NCI-H460 (cell line): ENCODE measurements around the gene FAM163A. TPM values are rescaled to one million over a fixed set of nuclear protein-coding genes. Genes with fewer than 3 reads are reported as not detected.
"Not testable (repeated sequence)": the region's sequence is repeated elsewhere in the genome, so short reads cannot be mapped to it uniquely, and the experiment has no call there.

Experiments
- DNase-seq: peaks from one replicate; pipeline ENCODE4 v3.0.0-alpha.2; 2016; ENCODE audit warnings: low read depth; ENCODE audit errors: extremely low read depth
- total RNA-seq: library from RNA; depleted of rRNA; stranded (reverse); fragments of >200 nt; shearing (Covaris generic); gene quantifications from 2 replicates; pipeline ENCODE4 v1.2.3, GENCODE V29; 2014; rRNA removed

FAM163A gene
- total RNA-seq, 1 experiment from 2014 or later, result 0.17 TPM

DNA sequence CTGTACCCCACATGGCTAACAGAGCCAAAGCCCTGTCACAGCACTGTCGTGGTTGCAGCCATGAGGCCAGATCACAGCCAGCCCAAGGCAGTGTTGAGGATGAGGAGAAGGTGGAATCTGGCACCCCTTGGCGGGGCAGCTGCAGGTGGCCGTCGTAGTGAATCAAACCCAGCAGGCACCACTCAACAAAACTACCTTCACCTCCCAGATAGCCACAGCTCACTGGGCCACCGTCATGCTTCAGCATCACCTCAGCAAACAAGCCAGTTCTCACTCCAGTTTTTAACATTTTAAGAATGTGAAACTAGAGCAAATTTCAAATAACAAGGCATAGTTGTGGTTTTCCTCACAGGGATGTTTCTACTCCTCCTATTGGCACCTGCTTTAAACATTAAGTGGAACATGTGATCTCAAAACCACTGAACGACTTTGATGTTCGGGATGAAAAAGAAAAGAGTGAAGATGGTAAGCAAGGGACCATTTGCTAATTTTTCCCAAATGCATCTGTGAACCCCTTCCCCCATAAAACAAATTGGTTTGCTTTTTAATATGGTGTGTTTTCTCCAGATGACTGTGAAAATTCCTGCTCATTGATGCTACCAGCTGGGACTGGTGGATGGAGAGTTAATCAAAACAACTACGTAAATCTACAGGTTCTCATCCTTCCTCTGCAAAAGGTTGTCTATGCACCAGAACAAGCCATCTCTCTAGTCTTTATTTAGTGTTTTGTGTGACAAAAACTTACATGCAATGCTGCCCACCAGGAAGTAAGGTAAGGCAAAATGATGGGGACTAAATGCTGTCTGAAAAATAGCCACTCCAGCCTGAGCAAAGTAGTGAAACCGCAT is 89.0 kb downstream of the FAM163A start:
- no peak for DNase-seq

DNA sequence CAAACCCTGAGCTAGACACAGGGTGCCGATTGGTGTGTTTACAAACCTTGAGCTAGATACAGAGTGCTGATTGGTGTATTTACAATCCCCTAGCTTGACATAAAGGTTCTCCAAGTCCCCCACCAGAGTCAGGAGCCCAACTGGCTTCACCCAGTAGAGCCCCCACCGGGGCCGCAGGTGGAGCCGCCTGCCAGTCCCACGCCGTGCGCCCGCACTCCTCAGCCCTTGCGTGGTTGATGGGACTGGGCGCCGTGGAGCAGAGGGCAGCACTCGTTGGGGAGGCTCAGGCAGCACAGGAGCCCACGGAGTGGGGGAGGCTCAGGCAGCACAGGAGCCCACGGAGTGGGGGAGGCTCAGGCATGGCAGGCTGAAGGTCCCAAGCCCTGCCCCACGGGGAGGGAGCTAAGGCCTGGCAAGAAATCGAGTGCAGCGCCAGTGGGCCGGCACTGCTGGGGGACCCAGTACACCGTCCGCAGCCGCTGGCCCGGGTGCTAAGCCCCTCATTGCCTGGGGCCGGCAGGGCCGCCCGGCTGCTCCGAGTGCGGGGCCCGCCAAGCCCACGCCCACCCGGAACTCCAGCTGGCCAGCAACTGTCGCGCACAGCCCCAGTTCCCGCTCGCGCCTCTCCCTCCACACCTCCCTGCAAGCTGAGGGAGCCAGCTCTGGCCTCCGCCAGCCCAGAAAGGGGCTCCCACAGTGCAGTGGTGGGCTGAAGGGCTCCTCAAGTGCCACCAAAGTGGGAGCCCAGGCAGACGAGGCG is 93.8 kb downstream of the FAM163A start:
- not testable (repeated sequence) for DNase-seq

DNA sequence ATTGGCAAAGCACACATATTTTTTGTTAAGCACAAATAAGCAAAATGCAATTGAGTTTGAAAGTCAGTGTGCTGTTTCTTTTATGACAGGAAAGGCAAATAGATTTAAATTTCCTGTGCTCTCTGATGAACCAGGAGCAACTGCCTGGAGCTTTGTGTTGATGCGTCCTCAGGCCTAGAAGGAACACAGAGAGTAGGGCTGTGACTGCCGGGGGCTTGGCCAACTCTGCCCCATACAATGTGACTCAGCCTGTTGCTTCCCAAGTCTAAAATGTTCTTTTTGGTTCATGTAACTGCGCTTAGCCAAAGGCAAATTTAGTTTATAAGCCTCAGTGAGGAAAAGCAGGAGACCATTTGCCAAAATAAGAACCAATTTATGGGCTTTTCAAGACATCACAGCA is 97.0 kb downstream of the FAM163A start:
- no peak for DNase-seq

DNA sequence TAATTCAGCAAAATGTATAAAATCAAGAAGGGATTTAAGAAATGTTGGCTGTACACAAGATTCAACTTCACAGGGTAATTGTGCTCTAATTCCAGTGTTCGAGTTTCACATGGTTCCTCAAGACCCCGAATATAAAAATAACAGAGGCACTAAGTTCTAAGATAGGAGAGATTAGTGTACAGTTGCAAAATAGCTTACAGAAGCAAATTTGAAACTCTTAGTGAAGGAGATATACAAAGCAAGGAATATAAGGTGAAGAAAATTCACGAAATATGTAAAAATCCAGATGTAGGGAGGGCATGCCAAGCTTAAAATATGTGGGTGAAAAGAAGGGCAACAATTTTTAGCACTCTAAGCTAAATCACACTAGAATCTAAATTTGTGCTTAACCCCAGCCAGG is 105.1 kb downstream of the FAM163A start:
- DNase-seq, result no peak

DNA sequence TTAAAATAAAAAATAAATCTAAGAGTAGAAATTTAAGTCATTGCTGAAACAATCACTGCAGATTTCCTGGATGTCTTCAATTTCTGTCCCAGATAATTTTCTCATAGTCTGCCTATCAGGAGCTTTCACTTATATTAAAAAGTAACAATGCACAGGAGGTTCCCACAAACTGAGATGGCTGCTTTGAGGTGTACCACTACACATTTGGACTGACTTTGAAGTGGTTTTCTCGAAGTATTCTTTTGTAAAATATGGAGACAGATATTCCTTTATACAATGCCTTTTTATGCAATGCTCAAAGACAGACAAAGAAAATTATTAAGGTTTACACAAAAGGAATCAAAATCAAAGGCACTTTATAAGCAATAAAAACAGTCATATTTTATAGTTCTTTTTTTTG is 110.0 kb downstream of the FAM163A start:
- DNase-seq, result no peak

DNA sequence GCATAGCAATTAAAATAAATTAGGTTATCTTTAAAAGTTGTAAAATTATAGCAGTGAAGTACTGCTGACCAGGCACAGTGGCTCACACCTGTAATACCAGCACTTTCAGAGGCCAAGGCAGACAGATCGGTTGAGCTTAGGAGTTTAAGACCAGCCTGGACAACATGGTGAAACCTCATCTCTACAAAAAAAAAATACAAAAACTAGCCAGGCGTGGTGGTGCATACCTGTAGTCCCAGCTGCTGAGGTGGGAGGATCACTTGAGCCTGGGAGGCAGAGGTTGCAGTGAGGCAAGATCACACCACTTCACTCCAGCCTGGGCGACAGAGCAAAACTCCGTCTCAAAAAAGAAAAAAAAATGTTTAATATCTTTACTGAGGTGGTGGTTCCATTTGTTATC is 112.7 kb downstream of the FAM163A start:
- not testable (repeated sequence) for DNase-seq

DNA sequence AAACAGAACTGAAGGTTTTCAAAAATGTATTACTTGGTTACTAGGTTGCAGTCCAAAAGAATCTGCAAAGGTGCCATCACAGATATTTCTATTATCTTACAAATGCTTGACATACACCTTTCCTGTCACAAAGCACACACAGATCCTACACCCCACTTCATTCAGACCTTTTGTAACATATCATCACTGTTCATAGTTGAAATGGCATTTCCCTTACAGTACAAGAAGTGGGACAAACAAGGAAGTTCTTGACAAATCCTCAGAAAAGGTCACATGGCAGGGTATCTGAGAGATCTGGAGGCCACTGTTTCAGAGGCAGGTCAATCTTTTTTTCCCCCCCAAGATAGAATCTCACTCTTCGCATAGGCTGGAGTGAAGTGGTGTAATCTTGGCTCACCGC is 113.2 kb downstream of the FAM163A start:
- DNase-seq, result no peak

DNA sequence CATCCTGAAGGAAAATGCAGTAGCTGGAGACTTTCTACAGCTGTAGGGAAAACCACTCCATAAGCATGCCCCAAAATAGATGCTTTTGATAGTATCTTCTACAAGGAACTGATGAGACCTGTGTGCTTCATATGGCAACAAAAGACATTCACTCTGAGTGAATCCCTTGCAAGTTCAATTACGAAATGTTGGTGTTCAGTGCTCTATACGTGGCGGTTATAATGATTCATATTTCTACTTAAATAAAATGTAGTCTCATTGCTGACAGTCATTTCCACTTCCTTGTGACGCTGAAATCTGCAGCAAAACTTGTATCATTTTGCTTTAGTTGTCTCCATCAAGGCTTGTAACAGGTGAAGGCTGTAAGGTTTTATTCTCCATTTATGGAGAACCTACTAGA is 113.9 kb downstream of the FAM163A start:
- DNase-seq, result no peak

DNA sequence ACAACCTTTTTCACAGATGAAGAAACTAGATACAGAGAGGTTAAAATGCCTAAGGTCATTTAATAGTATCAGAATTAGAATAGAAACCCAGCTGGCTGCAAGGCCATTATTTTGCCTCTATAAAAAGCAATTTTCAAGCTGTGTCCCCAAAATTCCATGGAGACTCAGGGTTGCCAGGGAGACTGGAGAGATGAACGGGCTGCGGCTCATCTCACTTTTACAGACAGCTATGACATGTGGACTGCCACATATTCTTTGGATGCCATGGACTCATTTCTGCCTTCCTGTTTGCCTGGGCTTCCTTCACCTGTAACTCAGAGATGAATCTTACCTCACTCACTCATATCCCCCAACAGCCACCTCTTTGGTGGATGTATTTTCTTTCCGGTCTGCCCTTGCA is 117.6 kb downstream of the FAM163A start:
- DNase-seq, result no peak

DNA sequence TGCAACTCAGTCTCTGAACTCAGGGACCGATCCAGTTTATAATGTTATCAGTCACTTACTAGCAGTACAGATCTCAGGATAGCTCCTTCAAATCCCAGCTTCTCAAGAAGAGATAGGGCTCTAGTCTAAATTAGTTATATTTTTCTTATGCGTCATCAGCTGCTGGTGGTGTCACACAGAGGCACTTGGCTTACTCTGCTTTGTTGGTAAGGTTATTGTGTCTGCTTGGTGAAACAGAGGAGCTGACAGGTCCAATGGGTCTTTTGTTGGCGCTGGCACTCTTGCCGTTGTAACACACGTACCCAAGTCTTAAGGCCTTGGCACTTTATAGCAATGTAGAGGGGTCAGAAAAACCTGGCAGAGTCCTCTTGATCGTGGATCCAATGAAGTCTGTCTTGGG is 122.3 kb downstream of the FAM163A start:
- no peak for DNase-seq

Other genes starting within 250 kb of the FAM163A start
- not detected in 2 replicates for gene NPHS2, start 167.3 kb upstream of the FAM163A start, total RNA-seq
- gene TDRD5, start 151.5 kb upstream of the FAM163A start, total RNA-seq, result 0.10 and 0.14 TPM in 2 replicates
- 106 and 122 TPM in 2 replicates for gene TOR1AIP2, start 134.5 kb downstream of the FAM163A start, total RNA-seq
- gene TOR1AIP1, start 139.0 kb downstream of the FAM163A start, total RNA-seq, result 55.3 and 57.7 TPM in 2 replicates
- 52.0 and 54.7 TPM in 2 replicates for gene CEP350, start 211.5 kb downstream of the FAM163A start, total RNA-seq